HepG2 (cell line): ENCODE data around the gene RBM5. TPM values are rescaled to one million over a fixed set of nuclear protein-coding genes. Genes with fewer than 3 reads are reported as not detected.

Experiments used
- KDM2A ChIP-seq: sonication (generic); formaldehyde crosslinking; IDR thresholded peaks from 2 replicates; pipeline ENCODE4 v1.4.0; 2020; ENCODE audit warnings: low read depth, missing genetic modification reagents, borderline replicate concordance
- MATR3 ChIP-seq: sonication (generic); formaldehyde crosslinking; IDR thresholded peaks from 2 replicates; pipeline ENCODE4 v1.4.0; 2020; ENCODE audit warnings: missing genetic modification reagents
- PHB2 ChIP-seq: fragments of 450-650 bp; IDR thresholded peaks from 2 replicates; pipeline ENCODE4 v1.6.1; 2018; ENCODE audit not compliant: partially characterized antibody
- SOX6 ChIP-seq, 2 experiments: fragments of 450-650 bp in 1 of 2; sonication (generic) in 1 of 2; formaldehyde crosslinking in 1 of 2; IDR thresholded peaks; 2 replicates each; pipeline versions ENCODE4 v1.4.0 to v1.6.1; 2017 to 2020; ENCODE audit warnings: antibody characterized with exemption in 1 of 2, mild to moderate bottlenecking in 1 of 2, missing genetic modification reagents in 1 of 2
- TAF1 ChIP-seq: sonication (generic); formaldehyde crosslinking; IDR thresholded peaks from 2 replicates; pipeline ENCODE4 v1.4.0; 2020; ENCODE audit warnings: missing genetic modification reagents
- TBL1XR1 ChIP-seq: fragments of 150-350 bp; IDR thresholded peaks from 2 replicates; pipeline ENCODE4 v1.6.1; 2014; ENCODE audit warnings: borderline replicate concordance, low read length; ENCODE audit not compliant: partially characterized antibody
- TEAD3 ChIP-seq: optimal IDR thresholded peaks from 2 replicates; pipeline ENCODE3; 2016; ENCODE audit warnings: borderline replicate concordance
- ZNF205 ChIP-seq: IDR thresholded peaks from 2 replicates; pipeline ENCODE4 v1.6.1; 2018; ENCODE audit warnings: missing biosample characterization, missing genetic modification reagents
- ZNF333 ChIP-seq: sonication (generic); formaldehyde crosslinking; IDR thresholded peaks from 2 replicates; pipeline ENCODE4 v1.4.0; 2020; ENCODE audit warnings: mild to moderate bottlenecking, missing genetic modification reagents, borderline replicate concordance
- ZNF432 ChIP-seq: sonication (generic); formaldehyde crosslinking; IDR thresholded peaks from 2 replicates; pipeline ENCODE4 v1.5.0; 2020; ENCODE audit warnings: missing genetic modification reagents, mild to moderate bottlenecking, borderline replicate concordance
- ZNF687 ChIP-seq: sonication (generic); formaldehyde crosslinking; IDR thresholded peaks from 2 replicates; pipeline ENCODE4 v1.5.1; 2020; ENCODE audit warnings: mild to moderate bottlenecking, missing genetic modification reagents, moderate library complexity
- ZNF75D ChIP-seq: sonication (generic); formaldehyde crosslinking; IDR thresholded peaks from 2 replicates; pipeline ENCODE4 v1.8.1; 2023; ENCODE audit warnings: missing genetic modification reagents, mild to moderate bottlenecking, borderline replicate concordance
- ZSCAN9 ChIP-seq: IDR thresholded peaks from 2 replicates; pipeline ENCODE4 v1.6.1; 2016; ENCODE audit warnings: borderline replicate concordance
- polyA plus RNA-seq, 8 experiments: library from polyadenylated mRNA; depleted of rRNA in 3 of 8; stranded (reverse) in 7 of 8; unstranded in 1 of 8; fragments of >200 nt; fragmentation: Illumina TruSeq in 4 of 8; extraction: Trizol in 4 of 8; gene quantifications; 2 replicates each; pipeline versions ENCODE4 v1.2.1 to v1.2.3, GENCODE V29; 2011 to 2016; ENCODE audit warnings: low read depth in 4 of 8, missing spikeins in 1 of 8, mixed read lengths in 1 of 8; ENCODE audit not compliant: insufficient read depth in 1 of 8
- total RNA-seq, 5 experiments: library from RNA; depleted of rRNA; stranded (reverse); fragments of >200 nt; fragmentation: Illumina TruSeq; extraction: Trizol; gene quantifications; 2 replicates each; pipeline ENCODE4 v1.2.3, GENCODE V29; 2016; ENCODE audit warnings: low read depth in 1 of 5
- TF ChIP-seq, protein P1 (sequence below): sonication (generic); formaldehyde crosslinking; IDR thresholded peaks from 2 replicates; pipeline ENCODE4 v1.4.0; 2020; ENCODE audit warnings: mild to moderate bottlenecking, missing genetic modification reagents, borderline replicate concordance
- TF ChIP-seq, protein P2 (sequence below): sonication (generic); formaldehyde crosslinking; IDR thresholded peaks from 2 replicates; pipeline ENCODE4 v1.8.0; 2022; ENCODE audit warnings: mild to moderate bottlenecking, missing genetic modification reagents, borderline replicate concordance
- TF ChIP-seq, protein P3 (sequence below): sonication (generic); formaldehyde crosslinking; IDR thresholded peaks from 2 replicates; pipeline ENCODE4 v1.4.0; 2020; ENCODE audit warnings: missing genetic modification reagents, borderline replicate concordance

RBM5 gene
- total and polyA plus RNA-seq, 2 of the 13 experiments (the other 11 are each of a cell fraction or from before 2014, with no cell fraction given) = 106 to 204 TPM

GRCh38 chr3:50088725-50089608, at the start of gene RBM5 (continued):
- TF ChIP-seq PHB2 (no peak), TAF1 (CRISPR knock-in tag) (peak; percentile 86), ZNF432 (no peak), ZNF205 (CRISPR knock-in tag) (peak; percentile 58; the same call in 1 of the 2 replicates), MATR3 (no peak), ZNF333 (CRISPR knock-in tag) (0 out of 2 replicates have a peak, but pooled peaks have one; percentile 33), TEAD3 (CRISPR knock-in tag) (peak; percentile 34), ZNF75D (CRISPR knock-in tag) (no peak), ZNF687 (CRISPR knock-in tag) (peak; percentile 78), KDM2A (CRISPR knock-in tag) (no peak), ZSCAN9 (CRISPR knock-in tag) (no peak), SOX6 (IDR thresholded peaks at IDR 0.05) (no peak), SOX6 (CRISPR knock-in tag; IDR thresholded peaks at IDR 0.05) (no peak; the same call in 1 of the 2 replicates), TBL1XR1 (no peak)
- TF ChIP-seq, protein P1, sequence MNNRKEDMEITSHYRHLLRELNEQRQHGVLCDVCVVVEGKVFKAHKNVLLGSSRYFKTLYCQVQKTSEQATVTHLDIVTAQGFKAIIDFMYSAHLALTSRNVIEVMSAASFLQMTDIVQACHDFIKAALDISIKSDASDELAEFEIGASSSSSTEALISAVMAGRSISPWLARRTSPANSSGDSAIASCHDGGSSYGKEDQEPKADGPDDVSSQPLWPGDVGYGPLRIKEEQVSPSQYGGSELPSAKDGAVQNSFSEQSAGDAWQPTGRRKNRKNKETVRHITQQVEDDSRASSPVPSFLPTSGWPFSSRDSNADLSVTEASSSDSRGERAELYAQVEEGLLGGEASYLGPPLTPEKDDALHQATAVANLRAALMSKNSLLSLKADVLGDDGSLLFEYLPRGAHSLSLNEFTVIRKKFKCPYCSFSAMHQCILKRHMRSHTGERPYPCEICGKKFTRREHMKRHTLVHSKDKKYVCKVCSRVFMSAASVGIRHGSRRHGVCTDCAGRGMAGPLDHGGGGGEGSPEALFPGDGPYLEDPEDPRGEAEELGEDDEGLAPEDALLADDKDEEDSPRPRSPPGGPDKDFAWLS (CRISPR knock-in tag) = no peak
- TF ChIP-seq, protein P2, sequence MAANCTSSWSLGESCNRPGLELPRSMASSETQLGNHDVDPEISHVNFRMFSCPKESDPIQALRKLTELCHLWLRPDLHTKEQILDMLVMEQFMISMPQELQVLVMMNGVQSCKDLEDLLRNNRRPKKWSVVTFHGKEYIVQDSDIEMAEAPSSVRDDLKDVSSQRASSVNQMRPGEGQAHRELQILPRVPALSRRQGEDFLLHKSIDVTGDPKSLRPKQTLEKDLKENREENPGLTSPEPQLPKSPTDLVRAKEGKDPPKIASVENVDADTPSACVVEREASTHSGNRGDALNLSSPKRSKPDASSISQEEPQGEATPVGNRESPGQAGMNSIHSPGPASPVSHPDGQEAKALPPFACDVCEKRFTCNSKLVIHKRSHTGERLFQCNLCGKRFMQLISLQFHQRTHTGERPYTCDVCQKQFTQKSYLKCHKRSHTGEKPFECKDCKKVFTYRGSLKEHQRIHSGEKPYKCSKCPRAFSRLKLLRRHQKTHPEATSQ = no peak
- TF ChIP-seq, protein P3, sequence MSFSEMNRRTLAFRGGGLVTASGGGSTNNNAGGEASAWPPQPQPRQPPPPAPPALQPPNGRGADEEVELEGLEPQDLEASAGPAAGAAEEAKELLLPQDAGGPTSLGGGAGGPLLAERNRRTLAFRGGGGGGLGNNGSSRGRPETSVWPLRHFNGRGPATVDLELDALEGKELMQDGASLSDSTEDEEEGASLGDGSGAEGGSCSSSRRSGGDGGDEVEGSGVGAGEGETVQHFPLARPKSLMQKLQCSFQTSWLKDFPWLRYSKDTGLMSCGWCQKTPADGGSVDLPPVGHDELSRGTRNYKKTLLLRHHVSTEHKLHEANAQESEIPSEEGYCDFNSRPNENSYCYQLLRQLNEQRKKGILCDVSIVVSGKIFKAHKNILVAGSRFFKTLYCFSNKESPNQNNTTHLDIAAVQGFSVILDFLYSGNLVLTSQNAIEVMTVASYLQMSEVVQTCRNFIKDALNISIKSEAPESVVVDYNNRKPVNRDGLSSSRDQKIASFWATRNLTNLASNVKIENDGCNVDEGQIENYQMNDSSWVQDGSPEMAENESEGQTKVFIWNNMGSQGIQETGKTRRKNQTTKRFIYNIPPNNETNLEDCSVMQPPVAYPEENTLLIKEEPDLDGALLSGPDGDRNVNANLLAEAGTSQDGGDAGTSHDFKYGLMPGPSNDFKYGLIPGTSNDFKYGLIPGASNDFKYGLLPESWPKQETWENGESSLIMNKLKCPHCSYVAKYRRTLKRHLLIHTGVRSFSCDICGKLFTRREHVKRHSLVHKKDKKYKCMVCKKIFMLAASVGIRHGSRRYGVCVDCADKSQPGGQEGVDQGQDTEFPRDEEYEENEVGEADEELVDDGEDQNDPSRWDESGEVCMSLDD = peak; percentile 61; the same call in 1 of the 2 replicates
